Measurements from ENCODE around the gene CA12. TPM values are rescaled to one million over a fixed set of nuclear protein-coding genes. Genes with fewer than 3 reads are reported as not detected.

The CA12 gene
- total RNA-seq, 1 donor from 2014 or later: 0.25 TPM

GRCh38 chr15:63412551-63412950 lies 30.9 kb upstream of the CA12 start:
- Histone ChIP-seq H3K36me3 (no peaks in the 10 kb centered on the region), H3K4me1 (no peaks in the 10 kb centered on the region), H3K27me3 (ENCODE audit: low read depth) (no peaks in the 10 kb centered on the region), H3K4me3 (no peak overlapping the region), H3K27ac (replicated peaks) (no peak overlapping the region), H3K9me3 (replicated peaks) (no peaks in the 10 kb centered on the region)
- no peak for TF ChIP-seq CTCF (IDR thresholded peaks at IDR 0.05; ENCODE audit: borderline replicate concordance)
- intact Hi-C loops (cut with micrococcal nuclease): no loop called here
- DNase-seq: no peak

- Histone ChIP-seq H3K9me3 (replicated peaks) (no peaks in the 10 kb centered on the region), H3K36me3 (no peaks in the 10 kb centered on the region), H3K4me3 (no peak overlapping the region), H3K4me1 (no peaks in the 10 kb centered on the region), H3K27me3 (ENCODE audit: low read depth) (no peaks in the 10 kb centered on the region), H3K27ac (replicated peaks) (no peak overlapping the region)
- intact Hi-C loops (cut with micrococcal nuclease): no loop called here
- DNase-seq: no peak
- TF ChIP-seq CTCF (IDR thresholded peaks at IDR 0.05; ENCODE audit: borderline replicate concordance): no peak
These were observed 30.2 kb upstream of the CA12 start for GRCh38 chr15:63411866-63412265.

GRCh38 chr15:63409179-63409578 lies 27.5 kb upstream of the CA12 start:
- DNase-seq: no peak
- Histone ChIP-seq H3K36me3 (no peaks in the 10 kb centered on the region), H3K4me3 (no peak overlapping the region), H3K9me3 (replicated peaks) (no peaks in the 10 kb centered on the region), H3K27ac (replicated peaks) (no peak overlapping the region), H3K27me3 (ENCODE audit: low read depth) (no peaks in the 10 kb centered on the region), H3K4me1 (no peaks in the 10 kb centered on the region)
- no peak for TF ChIP-seq CTCF (IDR thresholded peaks at IDR 0.05; ENCODE audit: borderline replicate concordance)
- intact Hi-C loops (cut with micrococcal nuclease): no loop called here

- no peak for TF ChIP-seq CTCF (IDR thresholded peaks at IDR 0.05; ENCODE audit: borderline replicate concordance)
- intact Hi-C loops (cut with micrococcal nuclease): no loop called here
- Histone ChIP-seq H3K4me1 (no peaks in the 10 kb centered on the region), H3K36me3 (no peaks in the 10 kb centered on the region), H3K4me3 (no peak overlapping the region), H3K27me3 (ENCODE audit: low read depth) (no peaks in the 10 kb centered on the region), H3K9me3 (replicated peaks) (no peaks in the 10 kb centered on the region), H3K27ac (replicated peaks) (no peak overlapping the region)
- no peak for DNase-seq
These were observed 26.9 kb upstream of the CA12 start for GRCh38 chr15:63408524-63408923.

- DNase-seq: no peak
These were observed 26.0 kb upstream of the CA12 start for GRCh38 chr15:63407612-63408011.

More at GRCh38 chr15:63407612-63408011, 26.0 kb upstream of the CA12 start:
- H3K4me3 ChIP-seq: no peak overlapping the region
- H3K9me3 ChIP-seq (replicated peaks): no peaks in the 10 kb centered on the region
- no peaks in the 10 kb centered on the region for H3K36me3 ChIP-seq
- H3K4me1 ChIP-seq: no peaks in the 10 kb centered on the region
- H3K27ac ChIP-seq (replicated peaks): no peak overlapping the region
- intact Hi-C loops (cut with micrococcal nuclease): no loop called here
- TF ChIP-seq CTCF (IDR thresholded peaks at IDR 0.05; ENCODE audit: borderline replicate concordance): no peak
- no peaks in the 10 kb centered on the region for H3K27me3 ChIP-seq (ENCODE audit: low read depth)

Data from left ventricle myocardium inferior (tissue), 1 donor.